Body of pancreas (tissue), 4 donors: ENCODE data around the gene AOAH.

Experiments used
- POLR2A ChIP-seq, 3 donors: fragments of 450-650 bp; IDR thresholded peaks; one replicate each; pipeline ENCODE4 v1.6.1; 2016; ENCODE audit warnings: antibody characterized with exemption in 3 of 3, mild to moderate bottlenecking in 2 of 3
- TF ChIP-seq, protein P1 (sequence below), 7 experiments: fragments of 450-650 bp in 4 of 7; fragments of 200-600 bp in 3 of 7; sonication (generic) in 3 of 7; IDR thresholded peaks; one replicate each; pipeline ENCODE4 v1.5.1; 2016 to 2019; ENCODE audit warnings: antibody characterized with exemption in 7 of 7

- TF ChIP-seq, protein P1, sequence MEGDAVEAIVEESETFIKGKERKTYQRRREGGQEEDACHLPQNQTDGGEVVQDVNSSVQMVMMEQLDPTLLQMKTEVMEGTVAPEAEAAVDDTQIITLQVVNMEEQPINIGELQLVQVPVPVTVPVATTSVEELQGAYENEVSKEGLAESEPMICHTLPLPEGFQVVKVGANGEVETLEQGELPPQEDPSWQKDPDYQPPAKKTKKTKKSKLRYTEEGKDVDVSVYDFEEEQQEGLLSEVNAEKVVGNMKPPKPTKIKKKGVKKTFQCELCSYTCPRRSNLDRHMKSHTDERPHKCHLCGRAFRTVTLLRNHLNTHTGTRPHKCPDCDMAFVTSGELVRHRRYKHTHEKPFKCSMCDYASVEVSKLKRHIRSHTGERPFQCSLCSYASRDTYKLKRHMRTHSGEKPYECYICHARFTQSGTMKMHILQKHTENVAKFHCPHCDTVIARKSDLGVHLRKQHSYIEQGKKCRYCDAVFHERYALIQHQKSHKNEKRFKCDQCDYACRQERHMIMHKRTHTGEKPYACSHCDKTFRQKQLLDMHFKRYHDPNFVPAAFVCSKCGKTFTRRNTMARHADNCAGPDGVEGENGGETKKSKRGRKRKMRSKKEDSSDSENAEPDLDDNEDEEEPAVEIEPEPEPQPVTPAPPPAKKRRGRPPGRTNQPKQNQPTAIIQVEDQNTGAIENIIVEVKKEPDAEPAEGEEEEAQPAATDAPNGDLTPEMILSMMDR (IDR thresholded peaks at IDR 0.05): no peak
- peak in 1 of 3 donors; percentile 31 for TF ChIP-seq POLR2A (IDR thresholded peaks at IDR 0.05)
These were observed 12.6 kb upstream of the AOAH start for GRCh38 chr7:36736899-36737211.
